CD4-positive, alpha-beta T cell treated with Interleukin-15 for 1 hour (primary cell): ENCODE data around the gene ZSWIM3.
"Not testable (repeated sequence)": the region's sequence is repeated elsewhere in the genome, so short reads cannot be mapped to it uniquely, and the experiment has no call there.

Experiments
- DNase-seq: peaks from one replicate; pipeline ENCODE4 v3.0.0-alpha.2; 2020

ZSWIM3 gene

DNA sequence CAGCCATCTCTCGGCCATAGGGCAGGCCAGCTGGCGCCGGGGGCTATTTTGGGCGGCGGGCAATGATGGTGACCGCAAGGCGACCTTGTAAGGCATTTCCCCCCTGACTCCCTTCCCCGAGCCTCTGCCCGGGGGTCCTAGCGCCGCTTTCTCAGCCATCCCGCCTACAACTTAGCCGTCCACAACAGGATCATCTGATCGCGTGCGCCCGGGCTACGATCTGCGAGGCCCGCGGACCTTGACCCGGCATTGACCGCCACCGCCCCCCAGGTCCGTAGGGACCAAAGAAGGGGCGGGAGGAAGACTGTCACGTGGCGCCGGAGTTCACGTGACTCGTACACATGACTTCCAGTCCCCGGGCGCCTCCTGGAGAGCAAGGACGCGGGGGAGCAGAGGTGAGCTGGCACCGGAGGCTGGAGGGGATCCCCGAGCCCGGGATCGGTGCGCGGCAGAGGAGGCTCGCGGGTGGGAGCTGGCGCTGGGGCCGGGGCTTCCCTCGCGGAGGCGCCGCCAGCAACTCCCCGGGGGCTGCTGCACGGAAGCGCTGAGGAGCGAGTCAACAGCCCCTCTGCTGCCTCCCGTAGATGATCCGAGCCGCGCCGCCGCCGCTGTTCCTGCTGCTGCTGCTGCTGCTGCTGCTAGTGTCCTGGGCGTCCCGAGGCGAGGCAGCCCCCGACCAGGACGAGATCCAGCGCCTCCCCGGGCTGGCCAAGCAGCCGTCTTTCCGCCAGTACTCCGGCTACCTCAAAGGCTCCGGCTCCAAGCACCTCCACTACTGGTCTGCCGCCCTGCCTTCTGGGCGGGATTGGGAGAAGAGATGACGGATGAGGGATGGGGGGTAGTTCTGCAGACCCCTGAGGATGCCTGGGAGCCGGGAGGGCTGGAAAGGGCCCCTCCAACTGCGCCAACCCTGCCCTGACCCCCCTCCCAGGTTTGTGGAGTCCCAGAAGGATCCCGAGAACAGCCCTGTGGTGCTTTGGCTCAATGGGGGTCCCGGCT, 33.9 kb downstream of the ZSWIM3 start, which contains the start of the genes CTSA and NEURL2:
Gene CTSA, plus strand, starts transcription at position 351 of the 999 bp plus-strand sequence. Its CDS starts 234 bp downstream, at position 585.
Gene NEURL2, minus strand, starts transcription at position 224 of the 999 bp plus-strand sequence. Its CDS starts 217 bp downstream, at position 7.
- peak; percentile 81 for DNase-seq

- no peak for DNase-seq
These were observed 34.8 kb downstream of the ZSWIM3 start for GRCh38 chr20:45892049-45892825.

DNA sequence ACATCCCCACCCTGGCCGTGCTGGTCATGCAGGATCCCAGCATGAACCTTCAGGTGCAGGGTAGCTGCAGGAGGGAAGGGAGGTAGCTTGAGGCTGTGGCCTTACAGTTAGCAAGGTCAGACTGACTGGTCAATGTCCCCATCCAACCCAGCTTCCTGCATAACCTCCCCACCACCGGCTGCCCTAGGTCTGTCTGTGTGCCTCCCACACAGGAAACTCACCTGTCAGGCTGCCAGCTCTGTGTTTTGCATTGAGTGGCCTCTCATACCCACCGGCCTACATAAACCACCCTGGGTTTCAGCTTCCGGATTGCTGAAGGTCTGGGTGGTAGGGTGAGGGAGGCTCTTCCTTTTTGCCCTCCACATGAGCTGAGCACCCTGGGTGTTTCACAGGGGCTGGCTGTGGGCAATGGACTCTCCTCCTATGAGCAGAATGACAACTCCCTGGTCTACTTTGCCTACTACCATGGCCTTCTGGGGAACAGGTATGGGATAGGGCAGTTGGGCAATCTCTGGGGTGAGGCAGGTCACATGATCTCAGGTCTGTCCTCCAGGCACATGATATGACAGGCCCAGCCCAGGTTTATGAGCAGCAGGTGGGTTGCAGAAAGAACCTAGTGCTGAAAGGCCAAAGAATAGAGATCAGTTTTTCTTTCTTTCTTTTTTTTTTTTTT, 35.5 kb downstream of the ZSWIM3 start:
- no peak for DNase-seq

GRCh38 chr20:45893831-45894230, 36.4 kb downstream of the ZSWIM3 start:
- DNase-seq, result no peak

DNA sequence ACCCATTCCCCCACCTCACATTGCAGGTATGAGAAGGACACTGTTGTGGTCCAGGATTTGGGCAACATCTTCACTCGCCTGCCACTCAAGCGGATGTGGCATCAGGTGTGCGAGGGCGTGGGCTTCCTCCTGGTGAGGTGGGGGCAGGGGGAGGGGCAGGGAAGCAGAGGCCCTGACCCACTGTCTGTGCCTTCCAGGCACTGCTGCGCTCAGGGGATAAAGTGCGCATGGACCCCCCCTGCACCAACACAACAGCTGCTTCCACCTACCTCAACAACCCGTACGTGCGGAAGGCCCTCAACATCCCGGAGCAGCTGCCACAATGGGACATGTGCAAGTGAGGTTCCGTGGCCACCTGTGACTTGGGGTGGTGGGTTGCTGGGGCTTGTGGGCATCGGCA, 37.4 kb downstream of the ZSWIM3 start:
- no peak for DNase-seq

DNA sequence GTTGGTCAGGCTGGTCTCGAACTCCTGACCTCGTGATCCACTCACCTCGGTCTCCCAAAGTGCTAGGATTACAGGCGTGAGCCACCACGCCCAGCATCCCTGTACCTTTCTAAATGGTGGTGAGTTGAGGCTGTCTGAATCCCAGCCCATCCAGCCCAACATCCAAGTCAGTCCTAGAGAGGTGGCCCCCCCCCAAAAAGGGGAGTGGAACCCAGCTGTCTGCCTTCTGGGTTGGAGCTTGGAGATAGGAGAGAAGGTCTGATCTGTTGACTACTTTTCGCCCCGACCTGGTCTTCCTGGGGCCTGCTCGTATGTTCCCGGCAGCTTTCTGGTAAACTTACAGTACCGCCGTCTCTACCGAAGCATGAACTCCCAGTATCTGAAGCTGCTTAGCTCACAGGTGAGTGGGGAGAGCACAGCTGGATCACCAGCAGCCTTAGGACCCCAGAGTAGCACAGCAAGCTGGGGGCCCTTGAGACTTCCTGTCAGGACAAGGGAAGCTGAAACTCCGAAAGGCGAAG, 39.3 kb downstream of the ZSWIM3 start:
- no peak for DNase-seq

GRCh38 chr20:45897289-45897688, 39.9 kb downstream of the ZSWIM3 start:
- DNase-seq, result no peak

DNA sequence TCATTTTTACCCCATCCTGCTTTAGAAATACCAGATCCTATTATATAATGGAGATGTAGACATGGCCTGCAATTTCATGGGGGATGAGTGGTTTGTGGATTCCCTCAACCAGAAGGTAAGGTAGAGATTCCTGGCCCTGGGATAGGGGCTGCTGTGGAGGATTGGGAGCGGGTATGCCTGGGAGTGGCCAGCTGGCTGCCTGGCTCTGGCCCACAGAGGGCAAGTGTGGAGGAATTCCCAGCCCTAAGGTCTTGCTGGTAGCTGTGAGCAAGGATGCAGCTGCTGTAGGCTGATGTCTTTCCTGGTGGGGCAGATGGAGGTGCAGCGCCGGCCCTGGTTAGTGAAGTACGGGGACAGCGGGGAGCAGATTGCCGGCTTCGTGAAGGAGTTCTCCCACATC, 40.3 kb downstream of the ZSWIM3 start:
- DNase-seq, result no peak

GRCh38 chr20:45898285-45898684, 40.9 kb downstream of the ZSWIM3 start:
- no peak for DNase-seq

GRCh38 chr20:45899046-45899835, 41.8 kb downstream of the ZSWIM3 start:
- no peak for DNase-seq

DNA sequence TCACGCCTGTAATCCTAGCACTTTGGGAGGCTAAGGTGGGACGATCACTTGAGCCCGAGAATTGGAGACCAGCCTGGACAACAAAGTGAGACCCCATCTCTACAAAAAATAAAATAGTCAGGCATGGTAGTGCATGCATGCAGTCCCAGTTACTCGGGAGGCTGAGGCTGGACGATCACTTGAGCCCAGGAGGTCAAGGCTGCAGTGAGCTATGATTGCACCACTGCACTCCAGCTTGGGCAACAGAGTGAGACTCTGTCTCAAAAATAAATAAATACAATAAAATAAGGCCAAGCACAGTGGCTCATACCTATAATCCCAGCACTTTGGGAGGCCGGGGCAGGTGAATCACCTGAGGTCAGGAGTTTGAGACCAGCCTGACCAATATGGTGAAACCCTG, 43.9 kb downstream of the ZSWIM3 start:
- not testable (repeated sequence) for DNase-seq

- no peak for DNase-seq
These were observed 44.8 kb downstream of the ZSWIM3 start for GRCh38 chr20:45902199-45902701.

GRCh38 chr20:45904583-45905504, 47.4 kb downstream of the ZSWIM3 start:
- DNase-seq, result no peak

- DNase-seq, result no peak
These were observed 48.2 kb downstream of the ZSWIM3 start for GRCh38 chr20:45905505-45906079.

DNA sequence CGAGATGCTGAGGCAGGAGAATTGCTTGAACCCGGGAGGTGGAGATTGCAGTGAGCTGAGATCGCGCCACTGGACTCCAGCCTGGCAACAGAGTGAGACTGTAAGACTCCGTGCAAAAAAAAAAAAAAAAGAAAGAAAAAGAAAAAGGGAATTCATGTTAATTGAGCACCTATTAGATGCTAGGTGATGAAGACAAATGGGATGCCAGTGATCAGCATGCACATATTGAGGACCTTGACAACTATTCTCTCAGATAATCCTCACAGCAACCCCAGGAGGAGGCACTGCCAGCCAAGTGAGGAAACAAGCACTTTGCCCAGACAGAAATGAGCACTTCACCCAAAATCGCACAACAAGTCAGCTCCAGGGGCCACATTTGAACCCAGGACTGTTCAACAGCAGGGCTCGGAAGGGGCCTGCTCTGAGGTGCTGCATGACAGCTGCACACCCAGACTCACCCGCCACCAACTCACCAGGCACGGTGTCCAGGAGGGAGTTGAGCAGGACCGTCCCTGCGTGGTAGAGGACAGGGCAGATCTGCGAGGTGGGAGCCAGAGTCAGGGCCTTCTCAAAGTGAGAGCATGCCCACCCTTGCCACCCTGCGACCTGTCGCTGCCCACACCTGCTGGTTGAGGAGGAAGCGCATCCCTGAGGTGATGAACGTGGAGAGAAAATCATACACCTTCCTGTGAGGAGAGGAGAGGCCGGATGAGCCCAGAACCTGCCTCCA, 50.0 kb downstream of the ZSWIM3 start:
- DNase-seq, result no peak

DNA sequence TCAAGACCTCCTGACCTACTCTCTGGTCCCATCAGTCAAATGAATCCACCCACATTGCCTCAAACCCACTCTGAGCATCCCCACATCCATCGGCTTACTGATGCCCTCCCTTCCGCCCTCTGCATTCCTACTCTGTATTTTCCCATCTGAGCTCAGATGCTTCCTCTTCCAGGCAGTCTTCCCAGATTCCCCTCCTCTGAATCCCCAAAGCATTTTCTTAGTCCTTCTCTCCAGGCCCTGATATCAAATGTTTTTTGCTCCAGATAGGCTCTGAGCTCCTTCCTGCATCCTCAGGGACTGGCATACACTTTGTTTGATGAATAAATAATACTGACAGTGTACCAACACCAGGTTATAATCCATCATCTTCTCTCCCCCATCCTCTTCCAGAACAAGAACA, 50.7 kb downstream of the ZSWIM3 start:
- no peak for DNase-seq

- DNase-seq, result no peak
These were observed 52.0 kb downstream of the ZSWIM3 start for GRCh38 chr20:45909336-45909808.

- no peak for DNase-seq
These were observed 52.6 kb downstream of the ZSWIM3 start for GRCh38 chr20:45909817-45910669.
